ENCODE measurements around the gene LEF1. TPM values are rescaled to one million over a fixed set of nuclear protein-coding genes. Genes with fewer than 3 reads are reported as not detected.

Gene LEF1
- total and polyA plus RNA-seq, 12 donors, result 0.22 to 4.6 (median 0.76) TPM; not detected in 1

DNA sequence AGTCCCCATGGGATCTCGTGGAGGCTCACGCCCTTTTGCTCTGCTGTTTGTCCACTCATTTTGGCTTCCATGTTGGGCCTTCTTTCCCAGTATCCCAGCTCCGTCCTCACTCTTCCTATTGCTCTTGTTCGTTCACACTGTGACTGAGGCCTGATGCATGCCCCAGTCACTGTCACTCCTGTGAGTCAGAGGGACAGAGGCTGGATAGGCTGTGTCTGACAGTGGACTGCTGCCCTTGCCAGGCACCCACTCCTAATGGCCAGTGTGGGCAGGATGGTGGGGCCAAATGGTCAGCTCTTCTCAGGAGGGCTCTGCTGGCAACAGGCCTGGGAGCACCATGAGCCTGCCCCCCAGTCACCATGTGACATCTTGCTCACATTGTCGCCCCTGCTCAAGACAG is 139.0 kb downstream of the LEF1 start:
- no peak for DNase-seq
- peak in 1 of 8 donors; percentile 23 for ATAC-seq
- Histone ChIP-seq H3K36me3 (peaks cover 0 to 96% (median 35%) of the 10 kb centered on the region in 9 donors), H3K27me3 (no peaks in the 10 kb centered on the region), H3K9me3 (no peaks in the 10 kb centered on the region), H3K4me3 (no peak overlapping the region), H3K4me1 (peaks cover 0 to 11% (median 0%) of the 10 kb centered on the region in 9 donors), H3K27ac (no peak overlapping the region)
- intact Hi-C loops (cut with DNase I), result no loop called here
- TF ChIP-seq, protein P1, sequence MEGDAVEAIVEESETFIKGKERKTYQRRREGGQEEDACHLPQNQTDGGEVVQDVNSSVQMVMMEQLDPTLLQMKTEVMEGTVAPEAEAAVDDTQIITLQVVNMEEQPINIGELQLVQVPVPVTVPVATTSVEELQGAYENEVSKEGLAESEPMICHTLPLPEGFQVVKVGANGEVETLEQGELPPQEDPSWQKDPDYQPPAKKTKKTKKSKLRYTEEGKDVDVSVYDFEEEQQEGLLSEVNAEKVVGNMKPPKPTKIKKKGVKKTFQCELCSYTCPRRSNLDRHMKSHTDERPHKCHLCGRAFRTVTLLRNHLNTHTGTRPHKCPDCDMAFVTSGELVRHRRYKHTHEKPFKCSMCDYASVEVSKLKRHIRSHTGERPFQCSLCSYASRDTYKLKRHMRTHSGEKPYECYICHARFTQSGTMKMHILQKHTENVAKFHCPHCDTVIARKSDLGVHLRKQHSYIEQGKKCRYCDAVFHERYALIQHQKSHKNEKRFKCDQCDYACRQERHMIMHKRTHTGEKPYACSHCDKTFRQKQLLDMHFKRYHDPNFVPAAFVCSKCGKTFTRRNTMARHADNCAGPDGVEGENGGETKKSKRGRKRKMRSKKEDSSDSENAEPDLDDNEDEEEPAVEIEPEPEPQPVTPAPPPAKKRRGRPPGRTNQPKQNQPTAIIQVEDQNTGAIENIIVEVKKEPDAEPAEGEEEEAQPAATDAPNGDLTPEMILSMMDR (IDR thresholded peaks at IDR 0.05), result no peak
- 90 to 93% methylated on average over 5 of the region's 5 CpGs for WGBS, 2 donors

DNA sequence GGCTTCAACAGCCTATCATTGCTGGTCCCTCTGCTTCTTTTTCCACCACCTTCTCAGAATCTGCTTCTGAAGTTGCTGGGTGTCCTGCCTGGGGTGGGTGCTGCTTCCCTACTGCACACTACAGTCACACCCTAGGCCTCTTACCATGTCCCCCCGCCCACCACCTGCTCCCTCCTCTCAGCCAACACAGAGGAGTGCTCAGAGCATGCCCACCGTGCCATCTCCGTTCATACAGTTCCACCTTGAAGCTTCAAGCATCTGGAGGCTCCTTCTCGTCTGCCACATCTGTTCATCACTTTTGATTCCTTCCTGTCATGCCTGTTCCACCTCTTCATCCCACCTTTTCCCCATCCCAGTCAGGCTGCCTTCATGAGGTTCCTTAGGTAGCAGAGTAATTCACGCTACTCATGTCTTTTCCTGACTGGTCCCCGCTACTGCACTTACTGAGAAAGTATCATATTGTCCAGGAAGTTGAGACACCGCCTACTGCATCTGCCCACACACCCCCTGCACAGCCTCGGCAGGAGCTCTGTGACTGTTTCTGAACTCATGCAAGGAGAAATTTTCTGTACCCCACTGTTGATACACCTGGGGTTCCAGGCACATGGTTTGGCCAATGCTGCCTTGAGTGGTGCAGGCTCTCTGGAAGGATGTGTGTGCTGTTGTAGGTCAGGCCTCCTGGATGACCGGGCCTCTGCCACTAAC is 139.6 kb downstream of the LEF1 start:
- DNase-seq (no peak), ATAC-seq (no peak)
- no peaks in the 10 kb centered on the region for H3K9me3 ChIP-seq
- TF ChIP-seq, protein P1 (IDR thresholded peaks at IDR 0.05), result no peak
- 85 to 86% methylated on average over 9 of the region's 9 CpGs for WGBS, 2 donors
- H3K4me1 ChIP-seq, result peaks cover 0 to 11% (median 0%) of the 10 kb centered on the region in 9 donors
- H3K27ac ChIP-seq, result no peak overlapping the region
- H3K27me3 ChIP-seq, result no peaks in the 10 kb centered on the region
- H3K4me3 ChIP-seq, result no peak overlapping the region
- intact Hi-C loops (cut with DNase I), result no loop called here
- peaks cover 0 to 96% (median 29%) of the 10 kb centered on the region in 9 donors for H3K36me3 ChIP-seq

DNA sequence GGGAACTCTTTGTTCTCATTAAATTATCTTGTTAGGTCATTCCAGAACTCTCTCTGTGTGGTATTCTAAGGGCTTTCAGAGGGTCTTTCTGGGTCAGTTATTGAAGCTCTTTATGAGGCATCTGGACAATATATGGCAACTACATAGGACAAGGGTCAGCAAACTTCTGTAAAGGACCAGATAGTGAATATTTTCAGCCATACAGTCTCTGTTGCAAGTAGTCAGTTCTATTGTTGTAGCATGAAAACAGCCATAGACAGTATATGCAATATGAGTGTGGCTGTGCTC is 143.9 kb downstream of the LEF1 start:
- Histone ChIP-seq H3K36me3 (peaks cover 0 to 97% (median 36%) of the 10 kb centered on the region in 9 donors), H3K27me3 (no peaks in the 10 kb centered on the region), H3K27ac (no peak overlapping the region), H3K4me1 (no peaks in the 10 kb centered on the region), H3K9me3 (no peaks in the 10 kb centered on the region), H3K4me3 (no peak overlapping the region)
- intact Hi-C loops (cut with DNase I), result no loop called here
- TF ChIP-seq, protein P1 (IDR thresholded peaks at IDR 0.05), result no peak
- no peak for DNase-seq
- ATAC-seq, result no peak

DNA sequence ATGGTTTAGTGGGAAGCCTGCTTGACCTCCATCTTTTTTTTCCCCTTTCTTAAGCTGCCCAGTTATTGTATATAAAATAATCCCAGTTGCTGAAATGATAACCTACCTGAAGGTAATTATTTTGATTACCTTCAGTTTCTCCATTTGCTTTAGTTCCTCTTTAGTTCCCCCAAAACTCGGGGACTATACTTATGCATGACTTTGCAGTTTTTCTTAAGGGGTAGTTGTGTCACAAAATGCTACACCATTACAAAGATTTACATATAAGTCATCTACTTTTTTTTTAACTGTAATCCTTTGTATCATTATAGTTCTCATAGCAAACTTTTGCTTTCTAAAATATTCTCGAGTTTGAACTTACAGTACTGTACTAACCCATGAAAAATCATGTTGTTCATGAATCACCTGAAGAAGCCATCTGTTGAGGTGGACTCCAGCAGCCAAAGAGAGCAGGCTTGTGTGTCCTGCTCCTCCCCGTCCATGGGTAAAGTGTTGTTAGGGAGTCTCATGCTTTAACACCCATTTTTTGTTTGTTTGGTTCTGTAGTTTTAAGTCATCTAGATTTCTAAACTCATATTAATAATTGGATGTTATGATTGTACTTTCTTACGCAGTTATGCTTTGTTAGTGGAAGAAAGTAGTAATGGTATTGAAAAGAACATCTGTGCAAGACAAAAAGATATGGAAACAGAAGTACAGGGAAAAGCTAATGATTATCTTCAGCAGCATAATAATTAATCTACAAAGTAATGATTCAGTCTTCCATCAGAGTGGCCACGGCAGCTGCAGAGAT is 144.5 kb downstream of the LEF1 start:
- TF ChIP-seq, protein P1 (IDR thresholded peaks at IDR 0.05), result no peak
- intact Hi-C loops (cut with DNase I), result no loop called here
- no peak overlapping the region for H3K4me3 ChIP-seq
- peaks cover 0 to 97% (median 36%) of the 10 kb centered on the region in 9 donors for H3K36me3 ChIP-seq
- H3K4me1 ChIP-seq, result peaks cover 0 to 5% (median 0%) of the 10 kb centered on the region in 9 donors
- H3K27ac ChIP-seq, result no peak overlapping the region
- no peaks in the 10 kb centered on the region for H3K9me3 ChIP-seq
- WGBS, 2 donors, result 89 to 91% methylated on average over 5 of the region's 5 CpGs
- no peak for ATAC-seq
- no peak for DNase-seq
- H3K27me3 ChIP-seq, result no peaks in the 10 kb centered on the region

Measured in heart right ventricle (tissue), 16 donors.